SK-N-SH treated with all-trans-retinoic acid at 6 μM for 48 hours (cell line): ENCODE results near the gene GALT.

Experiments used
- ATAC-seq: fragments of 200-7000 bp; cut with Tn5 transposase; 3 replicates; pipeline ENCODE4 v1.9.1; 2020; ENCODE audit warnings: mild to moderate bottlenecking, moderate library complexity
- ARNTL ChIP-seq: fragments of 450-650 bp; formaldehyde crosslinking; IDR thresholded peaks from 2 replicates; pipeline ENCODE4 v1.5.0; 2020; ENCODE audit warnings: low read depth, mild to moderate bottlenecking, moderate library complexity, borderline replicate concordance
- BACH2 ChIP-seq: fragments of 250-450 bp; sonication (Bioruptor Pico); IDR thresholded peaks from 2 replicates; pipeline ENCODE4 v1.9.0; 2021; ENCODE audit warnings: mild to moderate bottlenecking, borderline replicate concordance
- CREB5 ChIP-seq: fragments of 250-450 bp; sonication (Bioruptor Pico); IDR thresholded peaks from 2 replicates; pipeline ENCODE4 v1.5.1; 2020; ENCODE audit warnings: low read depth, mild to moderate bottlenecking, moderate library complexity
- CSDC2 ChIP-seq: fragments of 250-450 bp; sonication (Bioruptor Pico); IDR thresholded peaks from 2 replicates; pipeline ENCODE4 v1.5.0; 2020; ENCODE audit warnings: mild to moderate bottlenecking, moderate library complexity
- ESRRG ChIP-seq: fragments of 250-450 bp; sonication (Bioruptor Pico); IDR thresholded peaks from 2 replicates; pipeline ENCODE4 v1.6.1; 2021; ENCODE audit warnings: mild to moderate bottlenecking
- GLIS3 ChIP-seq: fragments of 250-450 bp; sonication (Bioruptor Pico); IDR thresholded peaks from 2 replicates; pipeline ENCODE4 v1.5.0; 2020; ENCODE audit warnings: mild to moderate bottlenecking, moderate library complexity
- ISL1 ChIP-seq: fragments of 250-450 bp; sonication (Bioruptor Pico); IDR thresholded peaks from 2 replicates; pipeline ENCODE4 v2.1.2; 2022; ENCODE audit warnings: mild to moderate bottlenecking, moderate library complexity
- OSR1 ChIP-seq: fragments of 250-450 bp; sonication (Bioruptor Pico); IDR thresholded peaks from 2 replicates; pipeline ENCODE4 v1.8.0; 2022; ENCODE audit warnings: moderate library complexity, mild to moderate bottlenecking, inconsistent platforms
- PATZ1 ChIP-seq: fragments of 250-450 bp; sonication (Bioruptor Pico); IDR thresholded peaks from 2 replicates; pipeline ENCODE4 v1.8.0; 2020; ENCODE audit warnings: mild to moderate bottlenecking, moderate library complexity, borderline replicate concordance
- RARB ChIP-seq: fragments of 250-450 bp; sonication (Bioruptor Pico); IDR thresholded peaks from 2 replicates; pipeline ENCODE4 v1.8.0; 2021; ENCODE audit warnings: mild to moderate bottlenecking, moderate library complexity
- SNAI2 ChIP-seq: fragments of 250-450 bp; sonication (Bioruptor Pico); IDR thresholded peaks from 2 replicates; pipeline ENCODE4 v1.5.0; 2020; ENCODE audit warnings: mild to moderate bottlenecking, moderate library complexity
- TCF4 ChIP-seq: fragments of 250-450 bp; sonication (Bioruptor Pico); IDR thresholded peaks from 2 replicates; pipeline ENCODE4 v1.8.0; 2021; ENCODE audit warnings: mild to moderate bottlenecking, moderate library complexity, borderline replicate concordance
- TOX ChIP-seq: fragments of 250-450 bp; sonication (Bioruptor Pico); IDR thresholded peaks from 2 replicates; pipeline ENCODE4 v1.8.0; 2021; ENCODE audit warnings: mild to moderate bottlenecking, moderate library complexity, borderline replicate concordance
- TSHZ2 ChIP-seq: fragments of 250-450 bp; sonication (Bioruptor Pico); IDR thresholded peaks from 2 replicates; pipeline ENCODE4 v1.5.0; 2020; ENCODE audit warnings: mild to moderate bottlenecking, moderate library complexity
- ZC3H10 ChIP-seq: fragments of 250-450 bp; sonication (Bioruptor Pico); IDR thresholded peaks from 2 replicates; pipeline ENCODE4 v1.5.1; 2021; ENCODE audit warnings: mild to moderate bottlenecking, moderate library complexity
- ZFP3 ChIP-seq: fragments of 250-450 bp; sonication (Bioruptor Pico); IDR thresholded peaks from 2 replicates; pipeline ENCODE4 v1.5.0; 2020; ENCODE audit warnings: mild to moderate bottlenecking, moderate library complexity
- ZFP30 ChIP-seq: fragments of 450-650 bp; formaldehyde crosslinking; IDR thresholded peaks from 2 replicates; pipeline ENCODE4 v1.5.0; 2022; ENCODE audit warnings: mild to moderate bottlenecking, moderate library complexity
- ZNF565 ChIP-seq: fragments of 450-650 bp; formaldehyde crosslinking; conservative IDR thresholded peaks from 2 replicates; pipeline ENCODE4 v1.5.0; 2020; ENCODE audit warnings: low read depth, mild to moderate bottlenecking, moderate library complexity
- ZNF70 ChIP-seq: fragments of 450-650 bp; formaldehyde crosslinking; IDR thresholded peaks from 2 replicates; pipeline ENCODE4 v1.5.0; 2020; ENCODE audit warnings: mild to moderate bottlenecking, moderate library complexity
- ZNF8 ChIP-seq: fragments of 450-650 bp; formaldehyde crosslinking; IDR thresholded peaks from 2 replicates; pipeline ENCODE4 v1.5.0; 2020; ENCODE audit warnings: mild to moderate bottlenecking, moderate library complexity
- TF ChIP-seq, protein P1 (sequence below): fragments of 250-450 bp; sonication (Bioruptor Pico); IDR thresholded peaks from 2 replicates; pipeline ENCODE4 v1.5.1; 2021; ENCODE audit warnings: mild to moderate bottlenecking, moderate library complexity
- TF ChIP-seq, protein P2 (sequence below): fragments of 250-450 bp; sonication (Bioruptor Pico); IDR thresholded peaks from 2 replicates; pipeline ENCODE4 v1.8.0; 2021; ENCODE audit warnings: low read depth, mild to moderate bottlenecking, moderate library complexity, borderline replicate concordance

The GALT gene

GRCh38 chr9:34686732-34687131, 40.3 kb downstream of the GALT start:
- ATAC-seq: no peak
- TF ChIP-seq TOX (CRISPR knock-in tag) (no peak), ISL1 (CRISPR knock-in tag) (no peak), ZNF565 (CRISPR knock-in tag) (no peak), ZNF8 (CRISPR knock-in tag) (no peak), TSHZ2 (CRISPR knock-in tag) (no peak), RARB (CRISPR knock-in tag) (no peak), GLIS3 (no peak), CREB5 (no peak), PATZ1 (CRISPR knock-in tag) (no peak), ARNTL (CRISPR knock-in tag) (no peak), ZNF70 (no peak), BACH2 (no peak), ZFP30 (no peak), SNAI2 (CRISPR knock-in tag) (no peak), TCF4 (CRISPR knock-in tag) (no peak), ZC3H10 (CRISPR knock-in tag) (no peak)
- TF ChIP-seq, protein P1, sequence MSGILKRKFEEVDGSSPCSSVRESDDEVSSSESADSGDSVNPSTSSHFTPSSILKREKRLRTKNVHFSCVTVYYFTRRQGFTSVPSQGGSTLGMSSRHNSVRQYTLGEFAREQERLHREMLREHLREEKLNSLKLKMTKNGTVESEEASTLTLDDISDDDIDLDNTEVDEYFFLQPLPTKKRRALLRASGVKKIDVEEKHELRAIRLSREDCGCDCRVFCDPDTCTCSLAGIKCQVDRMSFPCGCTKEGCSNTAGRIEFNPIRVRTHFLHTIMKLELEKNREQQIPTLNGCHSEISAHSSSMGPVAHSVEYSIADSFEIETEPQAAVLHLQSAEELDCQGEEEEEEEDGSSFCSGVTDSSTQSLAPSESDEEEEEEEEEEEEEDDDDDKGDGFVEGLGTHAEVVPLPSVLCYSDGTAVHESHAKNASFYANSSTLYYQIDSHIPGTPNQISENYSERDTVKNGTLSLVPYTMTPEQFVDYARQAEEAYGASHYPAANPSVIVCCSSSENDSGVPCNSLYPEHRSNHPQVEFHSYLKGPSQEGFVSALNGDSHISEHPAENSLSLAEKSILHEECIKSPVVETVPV (CRISPR knock-in tag): no peak
- TF ChIP-seq, protein P2, sequence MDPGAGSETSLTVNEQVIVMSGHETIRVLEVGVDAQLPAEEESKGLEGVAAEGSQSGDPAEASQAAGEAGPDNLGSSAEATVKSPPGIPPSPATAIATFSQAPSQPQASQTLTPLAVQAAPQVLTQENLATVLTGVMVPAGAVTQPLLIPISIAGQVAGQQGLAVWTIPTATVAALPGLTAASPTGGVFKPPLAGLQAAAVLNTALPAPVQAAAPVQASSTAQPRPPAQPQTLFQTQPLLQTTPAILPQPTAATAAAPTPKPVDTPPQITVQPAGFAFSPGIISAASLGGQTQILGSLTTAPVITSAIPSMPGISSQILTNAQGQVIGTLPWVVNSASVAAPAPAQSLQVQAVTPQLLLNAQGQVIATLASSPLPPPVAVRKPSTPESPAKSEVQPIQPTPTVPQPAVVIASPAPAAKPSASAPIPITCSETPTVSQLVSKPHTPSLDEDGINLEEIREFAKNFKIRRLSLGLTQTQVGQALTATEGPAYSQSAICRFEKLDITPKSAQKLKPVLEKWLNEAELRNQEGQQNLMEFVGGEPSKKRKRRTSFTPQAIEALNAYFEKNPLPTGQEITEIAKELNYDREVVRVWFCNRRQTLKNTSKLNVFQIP (CRISPR knock-in tag): no peak

DNA sequence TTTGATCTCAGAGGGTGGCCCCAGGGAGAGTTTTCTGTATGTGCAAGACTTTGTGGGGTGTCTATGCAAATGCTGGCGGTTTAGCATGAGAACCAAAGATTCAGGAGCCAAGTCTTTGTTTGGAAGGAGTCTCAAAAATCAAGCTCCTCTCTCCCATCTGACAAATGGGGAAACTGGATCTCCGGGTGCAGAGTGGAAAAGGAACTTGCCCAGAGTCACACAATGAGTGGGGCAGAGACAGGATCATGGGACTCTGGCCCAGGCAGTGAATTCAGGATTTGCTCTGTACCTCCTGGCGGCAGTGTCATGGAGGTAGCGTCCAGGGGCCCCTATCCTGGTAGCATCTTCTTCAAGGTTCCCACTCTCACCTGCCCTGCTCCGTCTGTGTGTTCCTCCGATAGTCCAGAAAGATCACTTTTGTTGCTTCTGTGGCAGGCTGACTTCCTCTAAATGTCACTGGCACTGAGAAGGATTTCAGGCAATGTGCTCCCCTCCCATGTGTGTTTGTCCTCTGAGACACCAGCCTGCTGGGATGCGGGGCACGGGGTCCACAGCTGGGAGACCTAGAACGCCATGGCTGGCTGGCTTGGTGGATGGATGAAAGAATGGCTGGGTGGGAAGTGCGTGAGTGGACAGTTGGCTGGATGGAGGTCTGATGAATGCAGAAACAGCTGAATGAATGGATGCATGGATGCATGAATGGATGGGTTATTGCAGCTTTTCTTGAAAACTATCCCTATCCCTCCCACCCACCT, 41.0 kb downstream of the GALT start:
- no peak for ATAC-seq
- TF ChIP-seq ZFP3 (CRISPR knock-in tag) (no peak), ESRRG (no peak), ISL1 (CRISPR knock-in tag) (no peak), OSR1 (CRISPR knock-in tag) (no peak), BACH2 (no peak), PATZ1 (CRISPR knock-in tag) (no peak), ARNTL (CRISPR knock-in tag) (no peak), ZNF70 (no peak), SNAI2 (CRISPR knock-in tag) (no peak), RARB (CRISPR knock-in tag) (no peak), ZFP30 (no peak), TCF4 (CRISPR knock-in tag) (no peak), CSDC2 (CRISPR knock-in tag) (no peak), ZC3H10 (CRISPR knock-in tag) (no peak), ZNF565 (CRISPR knock-in tag) (no peak), CREB5 (no peak)
- TF ChIP-seq, protein P1 (CRISPR knock-in tag): no peak
- TF ChIP-seq, protein P2 (CRISPR knock-in tag): no peak
